GM06990 (cell line): Measurements from ENCODE around the gene AFF1.

Experiments
- DNase-seq: peaks from one replicate; pipeline ENCODE4 v3.0.0-alpha.2; 2011; ENCODE audit not compliant: insufficient read length; ENCODE audit errors: extremely low read depth
- H3K27me3 ChIP-seq: replicated peaks from 2 replicates; pipeline ENCODE4 v1.6.0; 2011; ENCODE audit warnings: low read length; ENCODE audit not compliant: control insufficient read depth, insufficient read depth
- H3K36me3 ChIP-seq: 2 replicates; pipeline ENCODE4 v1.5.1; 2011; ENCODE audit warnings: low read length; ENCODE audit not compliant: control insufficient read depth, insufficient read depth
- H3K4me3 ChIP-seq: replicated peaks from 2 replicates; pipeline ENCODE4 v1.5.1; 2011; ENCODE audit warnings: low read depth, mild to moderate bottlenecking, control low read depth, low read length
- CTCF ChIP-seq: IDR thresholded peaks from 2 replicates; pipeline ENCODE4 v1.5.1; 2011; ENCODE audit warnings: low read length, control low read depth, mild to moderate bottlenecking, inconsistent platforms; ENCODE audit not compliant: insufficient read depth, poor library complexity, severe bottlenecking

AFF1 gene

GRCh38 chr4:86938771-86939520 lies 4.1 kb downstream of the AFF1 start:
- H3K36me3 ChIP-seq = no peaks in the 10 kb centered on the region; the same call in 1 of the 2 replicates
- peak overlapping the region; percentile 43 for H3K4me3 ChIP-seq
- DNase-seq = peak; percentile 46

GRCh38 chr4:86939729-86940575 lies 5.1 kb downstream of the AFF1 start:
- peak; percentile 80 for DNase-seq
- Histone ChIP-seq H3K4me3 (peak overlapping the region; percentile 51), H3K36me3 (no peaks in the 10 kb centered on the region; the same call in 1 of the 2 replicates), H3K27me3 (no peaks in the 10 kb centered on the region)
- TF ChIP-seq CTCF = no peak

More at GRCh38 chr4:86938771-86939520, 4.1 kb downstream of the AFF1 start:
- no peaks in the 10 kb centered on the region for H3K27me3 ChIP-seq
- TF ChIP-seq CTCF = no peak

- Histone ChIP-seq H3K27me3 (no peaks in the 10 kb centered on the region), H3K36me3 (no peaks in the 10 kb centered on the region; the same call in 1 of the 2 replicates), H3K4me3 (no peak overlapping the region)
- DNase-seq = no peak
- TF ChIP-seq CTCF = no peak
These were observed 6.2 kb downstream of the AFF1 start for GRCh38 chr4:86940920-86941460.

GRCh38 chr4:86942185-86942666 lies 7.4 kb downstream of the AFF1 start:
- no peak for TF ChIP-seq CTCF
- H3K4me3 ChIP-seq = no peak overlapping the region

GRCh38 chr4:86944964-86945781 lies 10.4 kb downstream of the AFF1 start:
- Histone ChIP-seq H3K36me3 (no peaks in the 10 kb centered on the region; the same call in 1 of the 2 replicates), H3K4me3 (no peak overlapping the region), H3K27me3 (no peaks in the 10 kb centered on the region)
- no peak for TF ChIP-seq CTCF
- DNase-seq = no peak

More at GRCh38 chr4:86942185-86942666, 7.4 kb downstream of the AFF1 start:
- no peaks in the 10 kb centered on the region; the same call in 1 of the 2 replicates for H3K36me3 ChIP-seq
- no peaks in the 10 kb centered on the region for H3K27me3 ChIP-seq
- no peak for DNase-seq
